Gastrocnemius medialis (tissue), 4 donors: ENCODE results near the gene HSPA14. TPM values are rescaled to one million over a fixed set of nuclear protein-coding genes. Genes with fewer than 3 reads are reported as not detected.
A peak's percentile ranks its signal among the peaks of the same experiment; 100 is the strongest.

ENCODE experiments used
- ATAC-seq, 2 donors: fragments of 150-250 bp; one replicate each; pipeline ENCODE4 v1.9.1; 2016
- DNase-seq, 2 donors: peaks; one replicate each; pipeline ENCODE4 v3.0.0-alpha.2; 2019
- H3K27ac ChIP-seq, 4 donors: fragments of 200-600 bp; sonication (generic); 1 replicate in 1 of 4; 2 replicates in 3 of 4; pipeline ENCODE4 v1.5.1; 2016 to 2018; ENCODE audit warnings: mild to moderate bottlenecking in 2 of 4, moderate library complexity in 1 of 4
- H3K27me3 ChIP-seq, 3 donors: fragments of 200-600 bp; sonication (generic) in 2 of 3; 1 replicate in 1 of 3; 2 replicates in 2 of 3; pipeline versions ENCODE4 v1.5.1 to v1.6.0; 2016 to 2019; ENCODE audit warnings: mild to moderate bottlenecking in 1 of 3, moderate library complexity in 1 of 3
- H3K36me3 ChIP-seq, 2 donors: fragments of 200-600 bp; sonication (generic) in 1 of 2; one replicate each; pipeline ENCODE4 v1.5.1; 2017 to 2018
- H3K4me1 ChIP-seq, 2 donors: fragments of 200-600 bp; sonication (generic) in 1 of 2; one replicate each; pipeline ENCODE4 v1.5.1; 2016 to 2017; ENCODE audit warnings: mild to moderate bottlenecking in 2 of 2
- H3K4me3 ChIP-seq, 4 donors: fragments of 200-600 bp; sonication (generic) in 3 of 4; 1 replicate in 1 of 4; 2 replicates in 3 of 4; pipeline ENCODE4 v1.5.1; 2016 to 2019; ENCODE audit warnings: mild to moderate bottlenecking in 2 of 4
- H3K9me3 ChIP-seq, 3 donors: fragments of 200-600 bp; sonication (generic) in 2 of 3; 1 replicate in 1 of 3; 2 replicates in 2 of 3; pipeline ENCODE4 v1.5.1; 2016 to 2019
- POLR2A ChIP-seq, 2 donors: fragments of 450-650 bp; IDR thresholded peaks; one replicate each; pipeline ENCODE4 v1.6.1; 2017; ENCODE audit warnings: antibody characterized with exemption in 2 of 2, mild to moderate bottlenecking in 2 of 2, moderate library complexity in 2 of 2
- in situ Hi-C, 4 donors: fragments of 200-750 bp; cut with MboI; loops; one replicate each; pipeline versions ENCODE4 v1.15.0 to v1.8.0; 2017; ENCODE audit warnings: low sequenced_read_pairs in 4 of 4
- intact Hi-C: fragments of 100-400 bp; cut with DNase I; formaldehyde crosslinking; loops from one replicate; pipeline ENCODE4 v1.15.1; 2023; ENCODE audit warnings: low total_unique reads
- total RNA-seq, 4 donors: library from RNA; depleted of rRNA; stranded (reverse); fragments of >200 nt; gene quantifications; one replicate each; pipeline versions ENCODE4 v1.1.0 to v1.2.3, GENCODE V29; 2016
- TF ChIP-seq, protein P1 (sequence below), 5 experiments: fragments of 450-650 bp in 3 of 5; fragments of 200-600 bp in 2 of 5; sonication (generic) in 2 of 5; IDR thresholded peaks in 4 of 5; conservative IDR thresholded peaks in 1 of 5; 1 replicate in 4 of 5; 2 replicates in 1 of 5; pipeline ENCODE4 v1.5.1; 2016 to 2019; ENCODE audit warnings: antibody characterized with exemption in 5 of 5, mild to moderate bottlenecking in 3 of 5, moderate library complexity in 3 of 5

HSPA14 gene
- total RNA-seq, 4 donors from 2014 or later: 17.7 to 25.5 (median 22.1) TPM

- ATAC-seq: no peak
- in situ Hi-C loops: no loop called here
- H3K27ac ChIP-seq: no peak overlapping the region
Observed at GRCh38 chr10:14880229-14880628, 42.1 kb downstream of the HSPA14 start.

DNA sequence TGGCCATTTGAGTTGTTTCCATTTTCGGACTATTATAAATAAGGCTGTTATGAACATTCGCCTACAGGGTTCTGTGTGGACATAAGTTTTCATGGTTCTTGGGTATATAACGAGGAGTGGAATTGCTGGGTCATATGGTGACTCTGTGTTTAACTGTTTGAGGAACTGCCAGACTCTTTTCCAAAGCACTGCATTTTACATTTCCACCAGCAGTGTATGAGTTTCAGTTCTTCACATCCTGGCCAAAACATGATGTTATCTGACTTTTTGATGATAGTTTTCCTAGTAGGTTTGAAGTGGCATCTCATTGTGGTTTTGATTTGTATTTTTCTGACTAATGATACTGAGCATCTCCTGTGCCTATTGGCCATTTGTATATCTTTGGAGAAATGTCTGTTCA, 46.0 kb downstream of the HSPA14 start:
- ATAC-seq (no peak), DNase-seq (no peak)
- in situ Hi-C loops: no loop called here
- H3K27ac ChIP-seq: no peak overlapping the region
- peaks cover 8 to 11% of the 10 kb centered on the region in 2 donors for H3K4me1 ChIP-seq
- H3K36me3 ChIP-seq: no peaks in the 10 kb centered on the region
- no peak for TF ChIP-seq POLR2A (IDR thresholded peaks at IDR 0.05)
- TF ChIP-seq, protein P1, sequence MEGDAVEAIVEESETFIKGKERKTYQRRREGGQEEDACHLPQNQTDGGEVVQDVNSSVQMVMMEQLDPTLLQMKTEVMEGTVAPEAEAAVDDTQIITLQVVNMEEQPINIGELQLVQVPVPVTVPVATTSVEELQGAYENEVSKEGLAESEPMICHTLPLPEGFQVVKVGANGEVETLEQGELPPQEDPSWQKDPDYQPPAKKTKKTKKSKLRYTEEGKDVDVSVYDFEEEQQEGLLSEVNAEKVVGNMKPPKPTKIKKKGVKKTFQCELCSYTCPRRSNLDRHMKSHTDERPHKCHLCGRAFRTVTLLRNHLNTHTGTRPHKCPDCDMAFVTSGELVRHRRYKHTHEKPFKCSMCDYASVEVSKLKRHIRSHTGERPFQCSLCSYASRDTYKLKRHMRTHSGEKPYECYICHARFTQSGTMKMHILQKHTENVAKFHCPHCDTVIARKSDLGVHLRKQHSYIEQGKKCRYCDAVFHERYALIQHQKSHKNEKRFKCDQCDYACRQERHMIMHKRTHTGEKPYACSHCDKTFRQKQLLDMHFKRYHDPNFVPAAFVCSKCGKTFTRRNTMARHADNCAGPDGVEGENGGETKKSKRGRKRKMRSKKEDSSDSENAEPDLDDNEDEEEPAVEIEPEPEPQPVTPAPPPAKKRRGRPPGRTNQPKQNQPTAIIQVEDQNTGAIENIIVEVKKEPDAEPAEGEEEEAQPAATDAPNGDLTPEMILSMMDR (IDR thresholded peaks at IDR 0.05 in 4 of 5, conservative IDR thresholded peaks at IDR 0.05 in 1 of 5): no peak
- no peaks in the 10 kb centered on the region for H3K27me3 ChIP-seq
- no peak overlapping the region for H3K4me3 ChIP-seq
- no peaks in the 10 kb centered on the region for H3K9me3 ChIP-seq
- intact Hi-C loops: no loop called here

More at GRCh38 chr10:14880229-14880628, 42.1 kb downstream of the HSPA14 start:
- no peaks in the 10 kb centered on the region for H3K36me3 ChIP-seq
- H3K27me3 ChIP-seq: no peaks in the 10 kb centered on the region
- intact Hi-C loops: no loop called here
- H3K4me1 ChIP-seq: peaks cover 30 to 34% of the 10 kb centered on the region in 2 donors
- peak overlapping the region in 3 of 4 donors; percentile 83 to 95 (median 93) for H3K4me3 ChIP-seq
- H3K9me3 ChIP-seq: no peaks in the 10 kb centered on the region
- TF ChIP-seq POLR2A (IDR thresholded peaks at IDR 0.05): no peak
- TF ChIP-seq, protein P1 (IDR thresholded peaks at IDR 0.05 in 4 of 5, conservative IDR thresholded peaks at IDR 0.05 in 1 of 5): no peak
- no peak for DNase-seq

GRCh38 chr10:14889318-14889717, 51.2 kb downstream of the HSPA14 start:
- ATAC-seq: no peak
- TF ChIP-seq, protein P1 (IDR thresholded peaks at IDR 0.05 in 4 of 5, conservative IDR thresholded peaks at IDR 0.05 in 1 of 5): no peak
- no peak for TF ChIP-seq POLR2A (IDR thresholded peaks at IDR 0.05)
- intact Hi-C loops: no loop called here

DNA sequence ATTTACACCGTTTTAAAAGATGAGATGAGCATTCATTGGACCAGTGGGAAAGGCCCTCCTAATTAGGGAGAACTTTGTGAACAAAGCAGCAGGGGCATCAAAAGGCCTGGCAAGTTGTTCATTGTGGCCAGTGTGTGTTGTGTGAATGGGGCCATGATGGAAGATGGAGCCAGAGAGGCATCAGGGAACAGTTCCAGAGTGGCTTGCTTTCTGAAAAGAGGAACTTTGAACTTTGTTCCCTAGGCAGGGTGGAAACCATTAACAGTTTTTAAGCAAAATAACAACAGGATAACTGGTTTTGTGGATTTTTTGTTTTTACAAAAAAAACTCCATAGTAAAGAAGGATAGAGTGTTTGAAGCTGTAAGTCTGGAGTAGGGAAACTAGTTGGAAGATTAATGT, 53.0 kb downstream of the HSPA14 start:
- Histone ChIP-seq H3K4me3 (no peak overlapping the region), H3K36me3 (no peaks in the 10 kb centered on the region), H3K4me1 (peaks cover 0 to 4% of the 10 kb centered on the region in 2 donors), H3K27ac (no peak overlapping the region), H3K27me3 (no peaks in the 10 kb centered on the region), H3K9me3 (no peaks in the 10 kb centered on the region)
- TF ChIP-seq, protein P1 (IDR thresholded peaks at IDR 0.05 in 4 of 5, conservative IDR thresholded peaks at IDR 0.05 in 1 of 5): no peak
- TF ChIP-seq POLR2A (IDR thresholded peaks at IDR 0.05): no peak
- ATAC-seq: no peak
- in situ Hi-C loops: no loop called here
- intact Hi-C loops: no loop called here
- DNase-seq: no peak

More at GRCh38 chr10:14889318-14889717, 51.2 kb downstream of the HSPA14 start:
- Histone ChIP-seq H3K4me3 (no peak overlapping the region), H3K9me3 (no peaks in the 10 kb centered on the region), H3K27ac (no peak overlapping the region), H3K4me1 (peaks cover 0 to 4% of the 10 kb centered on the region in 2 donors), H3K27me3 (no peaks in the 10 kb centered on the region), H3K36me3 (no peaks in the 10 kb centered on the region)
- no peak for DNase-seq
- in situ Hi-C loops: no loop called here

DNA sequence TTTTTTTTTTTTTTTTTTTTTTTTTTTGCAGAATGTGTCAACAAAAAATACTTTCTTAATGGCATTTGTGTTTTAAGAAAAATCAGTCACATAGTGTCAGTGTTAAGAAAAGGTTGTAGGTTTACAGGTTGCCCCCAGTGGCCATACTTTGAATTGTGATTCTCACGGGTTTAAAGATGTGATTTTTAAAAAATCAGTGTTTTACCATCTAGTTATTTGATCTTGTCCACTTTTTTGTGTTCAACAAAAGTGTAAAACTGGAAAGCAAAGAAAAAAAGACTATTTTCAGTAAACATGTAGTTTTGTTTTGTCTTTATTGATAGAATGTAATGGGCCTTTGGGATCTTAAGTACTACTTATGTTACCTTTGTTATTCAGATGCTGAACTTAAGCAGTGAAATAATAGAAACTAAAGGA, 66.2 kb downstream of the HSPA14 start:
- Histone ChIP-seq H3K9me3 (no peaks in the 10 kb centered on the region), H3K27ac (no peak overlapping the region), H3K4me3 (no peak overlapping the region), H3K27me3 (no peaks in the 10 kb centered on the region), H3K36me3 (peaks cover 3 to 34% of the 10 kb centered on the region in 2 donors), H3K4me1 (no peaks in the 10 kb centered on the region)
- DNase-seq (no peak), ATAC-seq (no peak)
- intact Hi-C loops (no loop called here), in situ Hi-C loops (no loop called here)
- TF ChIP-seq POLR2A (IDR thresholded peaks at IDR 0.05): no peak
- TF ChIP-seq, protein P1 (IDR thresholded peaks at IDR 0.05 in 4 of 5, conservative IDR thresholded peaks at IDR 0.05 in 1 of 5): peak in 1 of 5 experiments; percentile 45
